HG03280 (cell line): Measurements from ENCODE around the gene RIMKLA.

Experiments
- ATAC-seq: cut with Tn5 transposase; IDR thresholded peaks from one replicate; pipeline ENCODE4 v1.9.1; 2021; ENCODE audit warnings: mild to moderate bottlenecking, moderate library complexity; ENCODE audit not compliant: unreplicated experiment

The RIMKLA gene

GRCh38 chr1:42380586-42381279 lies at the start of gene RIMKLA:
TSS of gene RIMKLA (plus strand) at chr1:42380792. CDS start at chr1:42380935, 143 bp downstream.
- ATAC-seq = peak; percentile 90

DNA sequence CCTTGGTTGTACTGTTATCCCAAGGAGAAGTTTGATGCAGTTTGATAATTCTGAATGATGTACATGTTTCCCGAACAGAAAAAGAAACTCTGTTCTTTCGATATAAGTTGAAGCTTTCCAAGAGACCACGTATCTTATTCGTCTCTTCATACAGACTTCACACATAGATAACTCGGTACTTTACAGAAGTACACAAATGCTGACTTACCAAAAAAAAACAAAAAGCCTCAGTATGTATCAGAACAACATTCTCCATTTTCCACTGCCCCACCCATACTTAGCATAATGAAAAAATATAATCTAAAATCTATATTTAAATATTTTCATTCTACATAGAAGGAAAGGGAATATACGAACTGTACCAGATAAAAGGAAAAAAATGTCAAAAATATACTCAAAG lies 47.7 kb upstream of the RIMKLA start:
- ATAC-seq = no peak

- ATAC-seq = no peak
Measured at GRCh38 chr1:42333662-42334239, 46.8 kb upstream of the RIMKLA start.

GRCh38 chr1:42334240-42335049 lies 46.1 kb upstream of the RIMKLA start:
- ATAC-seq = peak; percentile 52

DNA sequence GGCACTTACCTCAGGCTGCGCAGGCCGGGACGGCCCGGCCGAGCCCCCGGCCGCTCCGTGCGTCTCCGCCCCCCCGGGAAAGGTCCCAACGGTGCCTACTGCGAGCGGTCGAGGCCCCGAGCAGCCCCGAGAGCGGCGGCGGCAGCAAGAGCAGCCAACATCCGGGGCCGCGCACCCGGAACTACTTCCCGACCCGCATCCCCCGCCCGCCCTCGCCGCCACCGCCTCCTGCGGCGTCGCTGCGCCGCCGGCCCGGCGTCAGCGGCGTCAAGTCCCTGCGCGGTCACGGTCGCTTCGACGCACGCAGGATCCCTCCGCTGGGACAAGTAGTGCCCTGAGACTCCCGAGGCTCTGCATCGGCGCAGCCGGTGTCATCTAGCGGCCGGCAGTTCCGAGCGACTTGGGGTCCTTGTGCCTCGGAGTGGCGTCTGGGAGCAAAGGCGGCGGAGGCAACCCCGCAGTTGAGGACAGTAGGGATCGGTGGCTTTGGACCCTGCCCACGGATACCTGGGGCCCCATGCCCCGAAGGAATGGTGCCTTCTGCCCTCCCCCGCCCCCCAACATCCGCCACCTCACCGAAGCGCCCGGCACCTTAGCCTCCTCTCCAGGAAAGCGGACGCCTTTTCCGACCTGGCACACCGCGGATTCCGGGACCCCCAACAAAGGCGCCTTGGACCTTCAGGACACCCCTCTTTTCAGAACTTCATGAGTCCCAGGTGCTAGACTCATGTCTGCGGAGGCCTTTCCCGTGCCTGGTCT lies 45.4 kb upstream of the RIMKLA start, which contains the start of gene FOXJ3:
FOXJ3 (minus strand) TSS at position 186 of the 759 bp plus-strand sequence. CDS start 24,142 bp downstream, outside the sequence.
- peak; percentile 79 for ATAC-seq

DNA sequence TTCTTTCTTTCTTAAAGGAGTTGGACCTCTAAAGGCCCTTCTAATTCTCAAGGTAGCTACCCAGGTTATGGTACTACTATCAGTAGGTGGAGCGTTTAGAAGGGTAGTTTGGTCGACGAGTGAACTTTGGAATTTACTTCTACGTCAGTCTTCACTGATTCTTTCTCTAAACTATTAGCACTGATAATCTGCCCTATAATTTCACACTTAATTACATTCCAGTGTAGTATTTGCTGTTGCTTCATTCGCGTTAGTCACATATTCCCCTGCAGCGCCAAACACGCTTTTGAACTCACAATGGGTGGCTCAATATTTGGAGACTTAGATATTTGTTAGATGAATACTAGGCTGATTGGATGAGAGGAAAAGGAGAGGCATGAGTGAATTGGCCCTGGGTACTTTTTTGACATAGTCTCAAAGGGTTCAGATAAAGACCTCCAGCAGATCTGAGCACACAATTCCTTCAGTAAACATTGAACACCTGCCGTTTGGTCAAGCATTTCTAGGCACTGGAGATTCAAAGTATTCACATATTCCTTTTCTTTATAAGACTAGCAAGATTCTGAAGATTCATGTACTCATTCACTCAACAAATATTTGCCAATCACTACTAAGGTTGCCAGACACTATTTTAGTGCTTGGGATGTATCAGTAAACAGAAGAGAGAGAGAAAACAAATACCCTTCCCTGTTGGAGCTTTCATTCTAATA lies 44.6 kb upstream of the RIMKLA start:
- ATAC-seq = no peak

- no peak for ATAC-seq
Measured at GRCh38 chr1:42336978-42337377, 43.6 kb upstream of the RIMKLA start.

DNA sequence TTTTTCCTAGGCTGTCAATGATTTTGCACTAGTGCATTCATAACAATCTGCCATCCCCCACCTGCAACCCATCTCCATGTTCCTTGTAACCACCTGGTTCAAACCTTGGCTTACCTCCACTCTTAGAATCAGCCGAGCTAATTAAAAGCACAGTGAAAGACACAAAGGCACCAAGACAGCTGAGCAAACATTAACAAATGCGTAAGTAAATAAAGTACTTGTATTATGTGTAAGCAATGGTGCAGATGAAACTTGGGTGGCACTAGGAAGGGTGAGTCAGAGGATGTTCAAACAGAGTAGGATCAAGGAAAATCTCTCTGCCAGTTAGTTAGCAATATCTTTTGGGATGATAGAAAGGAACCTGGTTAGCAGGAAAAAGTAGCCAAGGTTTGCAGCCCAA lies 40.5 kb upstream of the RIMKLA start:
- no peak for ATAC-seq

GRCh38 chr1:42340901-42341300 lies 39.7 kb upstream of the RIMKLA start:
- ATAC-seq = no peak

DNA sequence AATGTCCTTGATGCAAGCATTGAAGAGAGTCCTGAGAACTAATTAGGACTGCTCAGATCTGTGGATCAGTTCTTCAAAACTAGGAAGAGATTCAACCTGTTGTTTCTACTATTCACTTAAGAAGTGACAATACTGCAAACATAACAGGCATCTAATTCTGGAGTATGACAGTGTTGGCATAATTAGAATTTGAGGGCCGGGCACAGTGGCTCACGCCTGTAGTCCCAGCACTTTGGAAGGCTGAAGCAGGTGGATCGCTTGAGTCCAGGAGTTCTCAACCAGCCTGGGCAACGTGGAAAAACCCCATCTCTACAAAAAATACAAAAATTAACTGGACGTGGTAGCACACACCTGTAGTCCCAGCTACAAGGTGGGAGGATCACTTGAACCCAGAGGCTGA lies 37.5 kb upstream of the RIMKLA start:
- no peak for ATAC-seq

DNA sequence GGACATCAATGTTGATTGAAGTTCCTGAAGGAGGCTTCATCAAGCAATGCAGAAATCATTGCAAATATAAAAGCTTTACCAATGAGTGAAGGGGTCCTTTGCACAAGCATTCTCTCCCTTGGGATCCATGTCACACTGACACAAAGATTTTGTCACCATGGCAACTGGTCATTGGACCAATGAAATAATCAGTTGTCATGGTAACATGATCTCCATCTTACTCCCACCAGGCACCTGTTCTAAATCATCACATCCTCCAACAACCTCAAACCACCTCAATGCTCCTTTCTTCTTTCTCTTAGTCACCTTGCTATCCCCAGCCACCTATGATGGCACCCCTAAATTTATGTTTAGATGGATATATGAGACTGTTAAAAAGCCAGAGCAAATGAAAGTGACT lies 32.1 kb upstream of the RIMKLA start:
- no peak for ATAC-seq

GRCh38 chr1:42350086-42350485 lies 30.5 kb upstream of the RIMKLA start:
- no peak for ATAC-seq

DNA sequence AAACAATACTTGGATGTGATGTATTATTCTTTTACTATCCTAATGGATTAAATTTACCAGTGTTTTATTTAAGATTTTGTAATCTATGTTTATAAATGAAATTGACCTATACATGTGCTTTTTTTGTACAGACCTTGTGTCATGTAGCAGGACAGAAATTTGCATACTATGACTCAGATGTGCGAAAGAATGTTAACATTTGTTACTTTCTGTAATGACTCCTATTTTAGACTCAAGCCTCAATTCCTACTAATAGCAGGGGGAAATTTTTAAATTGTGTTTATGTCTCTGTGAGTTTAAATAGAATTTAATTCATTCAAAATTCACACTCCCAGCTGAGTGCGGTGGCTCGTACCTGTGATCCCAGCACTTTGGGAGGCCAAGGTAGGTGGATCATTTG lies 21.8 kb upstream of the RIMKLA start:
- peak; percentile 65 for ATAC-seq

DNA sequence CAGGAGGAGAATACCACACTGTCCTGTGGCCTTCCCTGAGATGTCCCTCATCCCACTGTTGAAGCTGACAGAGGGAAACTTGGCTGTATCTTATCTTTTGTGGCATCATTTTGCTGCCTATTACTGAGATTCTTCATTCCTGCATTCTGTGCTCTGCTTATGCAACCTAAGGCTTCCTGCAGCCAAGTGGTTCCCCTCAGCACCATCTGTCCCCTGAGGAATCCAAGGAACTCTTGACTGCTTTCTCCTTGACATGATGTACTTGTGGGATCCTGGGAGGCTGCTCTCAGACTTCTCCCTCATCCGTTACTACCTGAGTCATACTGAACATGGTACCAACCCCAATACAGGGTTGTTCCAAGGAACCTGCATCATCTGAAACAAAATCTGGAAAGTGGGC lies 21.1 kb upstream of the RIMKLA start:
- no peak for ATAC-seq

DNA sequence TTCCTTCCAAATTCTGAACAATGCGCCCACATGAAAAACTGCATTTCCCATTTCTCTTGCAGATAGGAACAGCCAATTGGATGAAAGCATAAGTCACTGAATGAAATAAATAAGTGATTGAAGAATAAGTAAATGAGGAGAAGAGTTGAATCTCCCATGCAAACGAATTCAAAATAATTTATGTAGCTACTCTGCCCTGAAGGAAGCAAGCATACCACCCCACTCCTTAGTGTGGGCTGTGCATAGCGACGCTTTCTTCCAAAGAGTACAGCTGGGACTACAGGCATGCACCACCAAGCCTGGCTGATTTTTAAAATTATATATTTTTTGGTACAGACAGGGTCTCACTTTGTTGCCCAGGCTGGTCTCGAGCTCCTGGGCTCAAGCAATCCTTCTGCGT lies 16.5 kb upstream of the RIMKLA start:
- ATAC-seq = no peak

GRCh38 chr1:42364542-42364941 lies 16.1 kb upstream of the RIMKLA start:
- no peak for ATAC-seq

- ATAC-seq = no peak
Measured at GRCh38 chr1:42365118-42365517, 15.5 kb upstream of the RIMKLA start.

- no peak for ATAC-seq
Measured at GRCh38 chr1:42368096-42368795, 12.3 kb upstream of the RIMKLA start.

GRCh38 chr1:42369471-42369870 lies 11.1 kb upstream of the RIMKLA start:
- no peak for ATAC-seq
